A673 (cell line): ENCODE data around the gene ASTL.
"Not testable (repeated sequence)": the region's sequence is repeated elsewhere in the genome, so short reads cannot be mapped to it uniquely, and the experiment has no call there.

Experiments used
- CTCF ChIP-seq: fragments of 300-800, 200-600 bp; sonication (generic); conservative IDR thresholded peaks from 2 replicates; pipeline ENCODE4 v1.5.1; 2017; ENCODE audit warnings: low read depth, mild to moderate bottlenecking, antibody characterized with exemption, low read length, moderate library complexity, mixed read lengths
- EZH2 ChIP-seq: fragments of 200-600 bp; sonication (generic); IDR thresholded peaks from 2 replicates; pipeline ENCODE4 v1.6.1; 2017; ENCODE audit warnings: borderline replicate concordance, low read depth, mild to moderate bottlenecking, mixed read lengths, antibody characterized with exemption, low read length; ENCODE audit not compliant: poor library complexity, severe bottlenecking

DNA sequence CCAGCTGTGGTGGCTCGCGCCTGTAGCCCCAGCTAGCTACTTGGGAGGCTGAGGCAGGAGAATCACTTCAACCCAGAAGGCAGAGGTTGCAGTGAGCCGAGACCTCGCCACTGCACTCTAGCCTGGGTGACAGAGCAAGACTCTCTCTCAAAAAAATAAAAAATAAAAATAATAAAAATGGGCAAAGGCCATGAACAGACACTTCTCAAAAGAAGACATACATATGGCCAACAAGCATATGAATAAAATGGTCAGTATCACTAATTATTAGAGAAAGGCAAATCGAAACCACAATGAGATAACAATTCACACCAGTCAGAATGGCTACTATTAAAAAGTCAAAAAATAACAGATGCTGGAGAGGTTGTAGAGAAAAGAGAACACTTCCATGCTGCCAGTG lies 22.1 kb upstream of the ASTL start:
- TF ChIP-seq CTCF, EZH2: not testable (repeated sequence)
